Endothelial cell of umbilical vein (primary cell): ENCODE data around the gene UBE2G1. TPM values are rescaled to one million over a fixed set of nuclear protein-coding genes. Genes with fewer than 3 reads are reported as not detected.
"Not testable (repeated sequence)": the region's sequence is repeated elsewhere in the genome, so short reads cannot be mapped to it uniquely, and the experiment has no call there.

Experiments
- BruUV-seq: library from RNA; stranded (reverse); fragments of 400-500 nt; replicated peaks from 2 replicates; lab custom pipeline; 2021; lab: Mats Ljungman, UMichigan
- CTCF ChIA-PET: fragments of 300-600, 350-600 bp; sonication (Branson Sonifier 250); formaldehyde crosslinking; loops from one replicate; lab custom pipeline; 2021; ENCODE audit warnings: antibody characterized with exemption, inconsistent platforms; lab: Charles Lee
- POLR2A ChIA-PET: fragments of 300-600, 350-600 bp; sonication (Branson Sonifier 250); formaldehyde crosslinking; loops from one replicate; lab custom pipeline; 2021; ENCODE audit warnings: antibody characterized with exemption, inconsistent platforms; lab: Charles Lee
- DNase-seq: peaks from one replicate; pipeline ENCODE4 v3.0.0-alpha.2; 2011; ENCODE audit warnings: low read depth, low spot score
- FAIRE-seq: peaks from 2 replicates; lab custom pipeline; 2011; peaks lifted over from hg19 to GRCh38; lab: Jason Lieb, UNC
- H2AFZ ChIP-seq: 2 replicates; pipeline ENCODE4 v1.6.0; 2012; ENCODE audit warnings: low read depth, low read length, control low read depth, inconsistent platforms
- H3K27ac ChIP-seq: 2 replicates; pipeline ENCODE4 v1.5.1; 2011; ENCODE audit warnings: low read depth, mild to moderate bottlenecking, control low read depth, low read length, moderate library complexity; ENCODE audit not compliant: insufficient read depth
- H3K27me3 ChIP-seq, 2 experiments: 2 replicates each; pipeline versions ENCODE4 v1.6.0 to v1.6.1; 2011; ENCODE audit warnings: low read length in 2 of 2, mixed read lengths in 1 of 2; ENCODE audit not compliant: control insufficient read depth in 2 of 2, insufficient read depth in 2 of 2
- H3K36me3 ChIP-seq, 2 experiments: 2 replicates in 1 of 2; 3 replicates in 1 of 2; pipeline ENCODE4 v1.5.1; 2011; ENCODE audit warnings: low read length in 2 of 2, mild to moderate bottlenecking in 1 of 2, moderate library complexity in 1 of 2; ENCODE audit not compliant: control insufficient read depth in 2 of 2, insufficient read depth in 2 of 2; ENCODE audit errors: extremely low read depth in 1 of 2
- H3K4me1 ChIP-seq: 3 replicates; pipeline ENCODE4 v1.5.1; 2011; ENCODE audit warnings: mild to moderate bottlenecking, low read length; ENCODE audit not compliant: control insufficient read depth, insufficient read depth; ENCODE audit errors: extremely low read depth
- H3K4me2 ChIP-seq: 2 replicates; pipeline ENCODE4 v1.6.1; 2011; ENCODE audit warnings: low read length, control low read depth, mixed read lengths; ENCODE audit not compliant: insufficient read depth
- H3K4me3 ChIP-seq, 3 experiments: fragments of 200-600 bp in 1 of 3; sonication (generic), shearing (Covaris generic) in 1 of 3; replicated peaks in 1 of 3; 2 replicates each; pipeline ENCODE4 v1.5.1; 2011 to 2016; ENCODE audit warnings: control low read depth in 3 of 3, low read length in 3 of 3, mild to moderate bottlenecking in 2 of 3, inconsistent platforms in 1 of 3, low read depth in 1 of 3, moderate library complexity in 1 of 3; ENCODE audit not compliant: insufficient read depth in 1 of 3
- H3K79me2 ChIP-seq: 2 replicates; pipeline ENCODE4 v1.6.0; 2012; ENCODE audit warnings: low read length, inconsistent platforms; ENCODE audit not compliant: control insufficient read depth, insufficient read depth
- H3K9ac ChIP-seq: replicated peaks from 2 replicates; pipeline ENCODE3; 2011; ENCODE audit warnings: low read length, control low read depth; ENCODE audit not compliant: insufficient read depth; ENCODE audit errors: extremely low read depth
- H3K9me1 ChIP-seq: replicated peaks from 3 replicates; pipeline ENCODE4 v1.6.0; 2011; ENCODE audit warnings: mild to moderate bottlenecking, low read length; ENCODE audit not compliant: control insufficient read depth, insufficient read depth; ENCODE audit errors: extremely low read depth
- H3K9me3 ChIP-seq: replicated peaks from 2 replicates; pipeline ENCODE4 v1.5.1; 2012; ENCODE audit warnings: low read length, inconsistent platforms; ENCODE audit not compliant: control insufficient read depth, insufficient read depth
- H4K20me1 ChIP-seq: replicated peaks from 2 replicates; pipeline ENCODE3; 2011; ENCODE audit warnings: mild to moderate bottlenecking, low read length; ENCODE audit not compliant: control insufficient read depth, insufficient read depth; ENCODE audit errors: extremely low read depth
- EZH2 ChIP-seq: IDR thresholded peaks from 2 replicates; pipeline ENCODE4 v1.6.1; 2012; ENCODE audit warnings: borderline replicate concordance, low read depth, mild to moderate bottlenecking, moderate library complexity, low read length, inconsistent platforms; ENCODE audit not compliant: severe bottlenecking
- FOS ChIP-seq: IDR thresholded peaks from 2 replicates; pipeline ENCODE4 v1.6.1; 2011; ENCODE audit warnings: mild to moderate bottlenecking, low read length, moderate library complexity, borderline replicate concordance; ENCODE audit not compliant: insufficient read depth
- GATA2 ChIP-seq: IDR thresholded peaks from 2 replicates; pipeline ENCODE4 v1.7.0; 2011; ENCODE audit warnings: low read depth, mild to moderate bottlenecking, moderate library complexity, mixed read lengths, low read length; ENCODE audit not compliant: insufficient read length, insufficient read depth
- JUN ChIP-seq: IDR thresholded peaks from 2 replicates; pipeline ENCODE4 v1.6.1; 2011; ENCODE audit warnings: borderline replicate concordance, low read depth; ENCODE audit not compliant: insufficient read length, insufficient read depth
- MYC ChIP-seq: IDR thresholded peaks from one replicate; pipeline ENCODE4 v1.6.1; 2011; ENCODE audit warnings: mild to moderate bottlenecking, low read depth, low read length
- POLR2A ChIP-seq: IDR thresholded peaks from 2 replicates; pipeline ENCODE4 v1.6.1; 2012; ENCODE audit warnings: low read depth, mild to moderate bottlenecking, control low read depth, low read length
- POLR2AphosphoS5 ChIP-seq: IDR thresholded peaks from 2 replicates; pipeline ENCODE4 v1.6.1; 2012; ENCODE audit warnings: low read depth, mild to moderate bottlenecking, control low read depth, low read length, moderate library complexity; ENCODE audit not compliant: insufficient read depth
- dilution Hi-C: fragments of 300-500 bp; cut with MboI; formaldehyde crosslinking; loops from one replicate; pipeline ENCODE4 v1.15.0; 2019; ENCODE audit warnings: low sequenced_read_pairs; ENCODE audit not compliant: extremely low pct_ligation_motif_present
- intact Hi-C: fragments of 100-400 bp; cut with micrococcal nuclease; formaldehyde crosslinking; loops from one replicate; pipeline ENCODE4 v1.10.0; 2022
- polyA plus RNA-seq, 4 experiments: library from polyadenylated mRNA; depleted of rRNA in 3 of 4; stranded (reverse) in 3 of 4; unstranded in 1 of 4; fragments of >200 nt; gene quantifications; 2 replicates each; pipeline versions ENCODE4 v1.2.1 to v1.2.3, GENCODE V29; 2011 to 2012; ENCODE audit warnings: missing spikeins in 1 of 4
- total RNA-seq: library from RNA; stranded (reverse); gene quantifications from 2 replicates; pipeline ENCODE4 v1.2.3, GENCODE V29; 2021
- TF ChIP-seq, protein P1 (sequence below): IDR thresholded peaks from 2 replicates; pipeline ENCODE4 v1.6.1; 2011; ENCODE audit not compliant: insufficient read depth, insufficient read length
- TF ChIP-seq, protein P2 (sequence below), 2 donors: IDR thresholded peaks; 1 replicate in 1 of 2; 2 replicates in 1 of 2; pipeline ENCODE4 v1.5.1; 2011; ENCODE audit warnings: low read length in 2 of 2, mild to moderate bottlenecking in 2 of 2, moderate library complexity in 2 of 2, control low read depth in 1 of 2, inconsistent platforms in 1 of 2, low read depth in 1 of 2; ENCODE audit not compliant: insufficient read depth in 1 of 2; ENCODE audit errors: extremely low read depth in 1 of 2

Gene UBE2G1
- total and polyA plus RNA-seq, 2 donors (not counting 3 experiments of a cell fraction or from before 2014, with no cell fraction given): 29.2 to 79.6 TPM

DNA sequence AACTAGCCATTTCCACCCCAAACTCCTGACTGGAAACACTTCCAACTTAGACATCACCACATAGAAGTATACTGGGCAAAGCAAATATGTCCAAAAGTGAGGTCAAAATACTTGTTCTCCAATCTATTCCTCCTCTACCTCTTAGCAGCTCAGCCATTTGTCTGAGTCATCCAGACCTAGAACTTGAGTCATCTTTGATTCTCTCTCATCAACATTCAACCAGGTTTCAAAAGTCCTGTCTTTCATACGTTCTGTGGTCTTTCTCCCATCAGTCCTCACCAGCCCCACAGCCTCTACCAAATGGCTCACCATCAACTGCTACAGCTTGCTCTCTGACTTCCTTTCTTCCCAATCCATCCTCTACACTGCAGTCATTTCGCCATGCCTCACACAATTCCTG is 109.5 kb downstream of the UBE2G1 start:
- FAIRE-seq: no peak
- BruUV-seq: no TSS peak
- CTCF ChIA-PET: interaction anchor here (0.6 to 2.3 kb wide), 3 partner anchors 8 to 130 kb away, joined by 3 to 9 read pairs (median 3); no protein-coding TSS in a partner anchor

GRCh38 chr17:4255271-4255670 is 111.2 kb downstream of the UBE2G1 start:
- H3K4me2 ChIP-seq, intact Hi-C loops, H3K36me3 ChIP-seq, H3K9me3 ChIP-seq, H2AFZ ChIP-seq, BruUV-seq, CTCF ChIA-PET, H4K20me1 ChIP-seq, H3K9ac ChIP-seq, H3K27ac ChIP-seq, H3K9me1 ChIP-seq, POLR2A ChIA-PET, DNase-seq, H3K4me3 ChIP-seq, H3K4me1 ChIP-seq, dilution Hi-C loops, H3K27me3 ChIP-seq, FAIRE-seq: not testable (repeated sequence)
- H3K79me2 ChIP-seq: peaks cover 84% of the 10 kb centered on the region

More for the DNA sequence above, 109.5 kb downstream of the UBE2G1 start:
- H3K36me3 ChIP-seq: peaks cover 0 to 3% of the 10 kb centered on the region in 2 experiments
- no peak for TF ChIP-seq EZH2
- TF ChIP-seq, protein P1, sequence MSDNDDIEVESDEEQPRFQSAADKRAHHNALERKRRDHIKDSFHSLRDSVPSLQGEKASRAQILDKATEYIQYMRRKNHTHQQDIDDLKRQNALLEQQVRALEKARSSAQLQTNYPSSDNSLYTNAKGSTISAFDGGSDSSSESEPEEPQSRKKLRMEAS: no peak
- no peak for TF ChIP-seq POLR2A
- no peak for TF ChIP-seq POLR2AphosphoS5
- no peak for TF ChIP-seq GATA2
- TF ChIP-seq JUN: no peak
- TF ChIP-seq, protein P2, sequence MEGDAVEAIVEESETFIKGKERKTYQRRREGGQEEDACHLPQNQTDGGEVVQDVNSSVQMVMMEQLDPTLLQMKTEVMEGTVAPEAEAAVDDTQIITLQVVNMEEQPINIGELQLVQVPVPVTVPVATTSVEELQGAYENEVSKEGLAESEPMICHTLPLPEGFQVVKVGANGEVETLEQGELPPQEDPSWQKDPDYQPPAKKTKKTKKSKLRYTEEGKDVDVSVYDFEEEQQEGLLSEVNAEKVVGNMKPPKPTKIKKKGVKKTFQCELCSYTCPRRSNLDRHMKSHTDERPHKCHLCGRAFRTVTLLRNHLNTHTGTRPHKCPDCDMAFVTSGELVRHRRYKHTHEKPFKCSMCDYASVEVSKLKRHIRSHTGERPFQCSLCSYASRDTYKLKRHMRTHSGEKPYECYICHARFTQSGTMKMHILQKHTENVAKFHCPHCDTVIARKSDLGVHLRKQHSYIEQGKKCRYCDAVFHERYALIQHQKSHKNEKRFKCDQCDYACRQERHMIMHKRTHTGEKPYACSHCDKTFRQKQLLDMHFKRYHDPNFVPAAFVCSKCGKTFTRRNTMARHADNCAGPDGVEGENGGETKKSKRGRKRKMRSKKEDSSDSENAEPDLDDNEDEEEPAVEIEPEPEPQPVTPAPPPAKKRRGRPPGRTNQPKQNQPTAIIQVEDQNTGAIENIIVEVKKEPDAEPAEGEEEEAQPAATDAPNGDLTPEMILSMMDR (IDR thresholded peaks at IDR 0.05; ENCODE audit: extremely low read depth in 1 of 2, insufficient read depth in 1 of 2, low read depth in 1 of 2, low read length in 2 of 2): no peak
- TF ChIP-seq MYC: no peak
- no peak for TF ChIP-seq FOS
- DNase-seq: no peak
- H3K27ac ChIP-seq: no peak overlapping the region
- dilution Hi-C loops (no loop called here), intact Hi-C loops (no loop called here)
- H3K27me3 ChIP-seq: no peaks in the 10 kb centered on the region
- H2AFZ ChIP-seq: no peak overlapping the region
- H4K20me1 ChIP-seq: peaks cover 3% of the 10 kb centered on the region
- H3K9ac ChIP-seq: no peak overlapping the region
- H3K4me3 ChIP-seq: no peak overlapping the region
- POLR2A ChIA-PET: interaction anchor here (1.2 kb wide), 1 partner anchor 16 kb away, joined by 3 read pairs; no protein-coding TSS in a partner anchor
- H3K9me1 ChIP-seq: no peaks in the 10 kb centered on the region
- H3K4me1 ChIP-seq: no peaks in the 10 kb centered on the region
- H3K79me2 ChIP-seq: peaks cover 89% of the 10 kb centered on the region
- H3K9me3 ChIP-seq: no peaks in the 10 kb centered on the region
- H3K4me2 ChIP-seq: no peak overlapping the region
